HepG2 (cell line): ENCODE measurements around the gene C6orf15. TPM values are rescaled to one million over a fixed set of nuclear protein-coding genes. Genes with fewer than 3 reads are reported as not detected.

Source experiments
- ATAC-seq: fragments of 200-7000 bp; cut with Tn5 transposase; 3 replicates; pipeline ENCODE4 v1.9.1; 2020; ENCODE audit warnings: mild to moderate bottlenecking, moderate library complexity
- BruUV-seq: library from RNA; stranded (reverse); fragments of 400-500 nt; replicated peaks from 2 replicates; lab custom pipeline; 2021; lab: Mats Ljungman, UMichigan
- CTCF ChIA-PET: fragments of 300-600 bp; formaldehyde crosslinking; extraction: SDS; loops from one replicate; lab custom pipeline; 2021; ENCODE audit warnings: low total read pairs, inconsistent platforms, low intra/inter-chr PET ratio; lab: Yijun Ruan, JAX
- POLR2A ChIA-PET: fragments of 350-600 bp; sonication (Branson Sonifier 250); formaldehyde crosslinking; loops from one replicate; lab custom pipeline; 2020; ENCODE audit warnings: antibody characterized with exemption, inconsistent platforms; lab: Yijun Ruan, JAX
- DNase-seq: peaks from one replicate; pipeline ENCODE4 v3.0.0-alpha.2; 2015; ENCODE audit warnings: low spot score
- FAIRE-seq: peaks from 3 replicates; lab custom pipeline; 2011; peaks lifted over from hg19 to GRCh38; lab: Jason Lieb, UNC
- H2AFZ ChIP-seq: one replicate; pipeline ENCODE4 v1.6.1; 2011; ENCODE audit warnings: low read length, inconsistent platforms
- H3K27ac ChIP-seq: fragments of 300-600 bp; 3 replicates; pipeline ENCODE4 v1.8.0; 2011; ENCODE audit warnings: mixed run types, mild to moderate bottlenecking, mixed read lengths, low read length, inconsistent platforms; ENCODE audit not compliant: insufficient read depth; ENCODE audit errors: extremely low read length
- H3K27me3 ChIP-seq, 2 experiments: fragments of 200-600 bp in 1 of 2; 2 replicates in 1 of 2; 3 replicates in 1 of 2; pipeline versions ENCODE4 v1.6.0 to v1.8.0; 2011; ENCODE audit warnings: low read length in 2 of 2, mild to moderate bottlenecking in 2 of 2, moderate library complexity in 2 of 2, inconsistent platforms in 1 of 2; ENCODE audit not compliant: insufficient read depth in 2 of 2, control insufficient read depth in 1 of 2
- H3K36me3 ChIP-seq, 2 experiments: fragments of 200-600 bp in 1 of 2; replicated peaks in 1 of 2; 2 replicates in 1 of 2; 3 replicates in 1 of 2; pipeline versions ENCODE4 v1.5.1 to v1.8.0; 2011; ENCODE audit warnings: low read length in 2 of 2, inconsistent platforms in 1 of 2; ENCODE audit not compliant: insufficient read depth in 2 of 2, control insufficient read depth in 1 of 2
- H3K4me1 ChIP-seq: 2 replicates; pipeline ENCODE4 v1.5.1; 2012; ENCODE audit warnings: low read length, inconsistent platforms; ENCODE audit not compliant: insufficient read depth
- H3K4me2 ChIP-seq: 2 replicates; pipeline ENCODE4 v1.6.0; 2011; ENCODE audit warnings: low read depth, low read length, inconsistent platforms
- H3K4me3 ChIP-seq, 3 experiments: fragments of 200-600 bp in 1 of 3; sonication (generic), shearing (Covaris generic) in 1 of 3; replicated peaks in 1 of 3; 2 replicates each; pipeline ENCODE4 v1.5.1; 2011 to 2016; ENCODE audit warnings: low read length in 3 of 3, inconsistent platforms in 2 of 3, low read depth in 2 of 3, mild to moderate bottlenecking in 2 of 3, control low read depth in 1 of 3, mixed read lengths in 1 of 3; ENCODE audit not compliant: insufficient read depth in 1 of 3
- H3K79me2 ChIP-seq: one replicate; pipeline ENCODE4 v1.6.1; 2011; ENCODE audit warnings: low read length, inconsistent platforms; ENCODE audit not compliant: insufficient read depth
- H3K9ac ChIP-seq: 2 replicates; pipeline ENCODE4 v1.6.0; 2011; ENCODE audit warnings: mild to moderate bottlenecking, low read depth, low read length, inconsistent platforms; ENCODE audit not compliant: insufficient read depth
- H3K9me3 ChIP-seq: 2 replicates; pipeline ENCODE4 v1.5.1; 2012; ENCODE audit warnings: mild to moderate bottlenecking, low read length
- H4K20me1 ChIP-seq: 2 replicates; pipeline ENCODE4 v1.6.0; 2011; ENCODE audit warnings: inconsistent platforms, mild to moderate bottlenecking, low read length, moderate library complexity; ENCODE audit not compliant: insufficient read depth
- AGO1 ChIP-seq: fragments of 200-400 bp; formaldehyde crosslinking; IDR thresholded peaks from 2 replicates; pipeline ENCODE4 v1.6.1; 2017; ENCODE audit warnings: mild to moderate bottlenecking, low read depth, low read length, moderate library complexity; ENCODE audit not compliant: poor library complexity, severe bottlenecking
- ARHGAP35 ChIP-seq: sonication (generic); formaldehyde crosslinking; IDR thresholded peaks from 2 replicates; pipeline ENCODE4 v1.9.0; 2022; ENCODE audit warnings: mild to moderate bottlenecking, inconsistent platforms, moderate library complexity, missing genetic modification reagents, borderline replicate concordance
- KMT2A ChIP-seq: sonication (generic); formaldehyde crosslinking; IDR thresholded peaks from 2 replicates; pipeline ENCODE4 v1.4.0; 2020; ENCODE audit warnings: missing genetic modification reagents
- TARDBP ChIP-seq: sonication (generic); formaldehyde crosslinking; IDR thresholded peaks from 2 replicates; pipeline ENCODE4 v1.8.0; 2022; ENCODE audit warnings: mild to moderate bottlenecking, missing genetic modification reagents
- TMF1 ChIP-seq: sonication (generic); formaldehyde crosslinking; IDR thresholded peaks from 2 replicates; pipeline ENCODE4 v1.8.1; 2022; ENCODE audit warnings: low read depth, missing genetic modification reagents
- ZNF30 ChIP-seq: sonication (generic); formaldehyde crosslinking; IDR thresholded peaks from 2 replicates; pipeline ENCODE4 v1.5.0; 2020; ENCODE audit warnings: mild to moderate bottlenecking, missing genetic modification reagents
- ZSCAN25 ChIP-seq: sonication (generic); formaldehyde crosslinking; IDR thresholded peaks from 2 replicates; pipeline ENCODE4 v1.8.0; 2022; ENCODE audit warnings: mild to moderate bottlenecking, missing genetic modification reagents
- WGBS: methylation state at CpG from one replicate; pipeline ENCODE4 v1.1.6; 2017; ENCODE audit warnings: low lambda C conversion rate; 5-methylcytosine and 5-hydroxymethylcytosine counted together
- in situ Hi-C: cut with HindIII; loops from 2 replicates; pipeline ENCODE4 v1.10.0; 2017; ENCODE audit warnings: low pct_unique_long_range_greater_than_20kb; ENCODE audit not compliant: extremely low pct_ligation_motif_present
- intact Hi-C: fragments of 100-400 bp; cut with micrococcal nuclease; formaldehyde crosslinking; loops from one replicate; pipeline ENCODE4 v1.10.0; 2022; ENCODE audit not compliant: unreplicated experiment
- polyA plus RNA-seq, 8 experiments: library from polyadenylated mRNA; depleted of rRNA in 3 of 8; stranded (reverse) in 7 of 8; unstranded in 1 of 8; fragments of >200 nt; fragmentation: Illumina TruSeq in 4 of 8; extraction: Trizol in 4 of 8; gene quantifications; 2 replicates each; pipeline versions ENCODE4 v1.2.1 to v1.2.3, GENCODE V29; 2011 to 2016; ENCODE audit warnings: low read depth in 4 of 8, missing spikeins in 1 of 8, mixed read lengths in 1 of 8; ENCODE audit not compliant: insufficient read depth in 1 of 8
- total RNA-seq, 5 experiments: library from RNA; depleted of rRNA; stranded (reverse); fragments of >200 nt; fragmentation: Illumina TruSeq; extraction: Trizol; gene quantifications; 2 replicates each; pipeline ENCODE4 v1.2.3, GENCODE V29; 2016; ENCODE audit warnings: low read depth in 1 of 5
- TF ChIP-seq, protein P1 (sequence below): sonication (generic); formaldehyde crosslinking; IDR thresholded peaks from 2 replicates; pipeline ENCODE4 v1.4.0; 2020; ENCODE audit warnings: missing genetic modification reagents

C6orf15 gene
- total and polyA plus RNA-seq, 2 of the 13 experiments (the other 11 are each of a cell fraction or from before 2014, with no cell fraction given): not detected

DNA sequence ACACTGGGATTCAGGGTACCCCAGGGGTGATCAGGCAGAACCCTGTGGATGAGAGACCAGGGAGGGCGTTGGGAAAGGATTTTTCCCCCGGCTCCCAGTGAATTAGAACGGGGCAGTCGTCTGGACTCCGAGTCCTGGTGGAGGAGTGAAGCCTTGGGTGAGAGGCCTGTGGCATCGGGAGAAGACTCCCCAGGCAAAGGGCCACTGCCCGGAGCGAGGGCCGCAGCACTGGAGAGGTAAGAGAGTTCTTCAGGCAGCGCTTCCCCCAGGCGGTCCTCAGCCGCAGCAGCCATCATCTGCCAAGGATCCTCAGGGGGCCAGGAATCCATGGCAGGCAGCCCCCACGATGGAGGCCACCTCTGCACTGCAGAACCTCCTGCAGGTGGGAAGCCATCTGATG is 663 bp downstream of the C6orf15 start:
- H4K20me1 ChIP-seq: no peaks in the 10 kb centered on the region
- H3K9ac ChIP-seq: no peak overlapping the region
- no peaks in the 10 kb centered on the region for H3K36me3 ChIP-seq
- DNase-seq (no peak), FAIRE-seq (no peak), ATAC-seq (no peak)
- TF ChIP-seq ARHGAP35 (CRISPR knock-in tag) (no peak), ZSCAN25 (no peak), AGO1 (no peak), KMT2A (CRISPR knock-in tag) (no peak), TMF1 (CRISPR knock-in tag) (no peak), ZNF30 (CRISPR knock-in tag) (no peak), TARDBP (CRISPR knock-in tag) (no peak)
- TF ChIP-seq, protein P1, sequence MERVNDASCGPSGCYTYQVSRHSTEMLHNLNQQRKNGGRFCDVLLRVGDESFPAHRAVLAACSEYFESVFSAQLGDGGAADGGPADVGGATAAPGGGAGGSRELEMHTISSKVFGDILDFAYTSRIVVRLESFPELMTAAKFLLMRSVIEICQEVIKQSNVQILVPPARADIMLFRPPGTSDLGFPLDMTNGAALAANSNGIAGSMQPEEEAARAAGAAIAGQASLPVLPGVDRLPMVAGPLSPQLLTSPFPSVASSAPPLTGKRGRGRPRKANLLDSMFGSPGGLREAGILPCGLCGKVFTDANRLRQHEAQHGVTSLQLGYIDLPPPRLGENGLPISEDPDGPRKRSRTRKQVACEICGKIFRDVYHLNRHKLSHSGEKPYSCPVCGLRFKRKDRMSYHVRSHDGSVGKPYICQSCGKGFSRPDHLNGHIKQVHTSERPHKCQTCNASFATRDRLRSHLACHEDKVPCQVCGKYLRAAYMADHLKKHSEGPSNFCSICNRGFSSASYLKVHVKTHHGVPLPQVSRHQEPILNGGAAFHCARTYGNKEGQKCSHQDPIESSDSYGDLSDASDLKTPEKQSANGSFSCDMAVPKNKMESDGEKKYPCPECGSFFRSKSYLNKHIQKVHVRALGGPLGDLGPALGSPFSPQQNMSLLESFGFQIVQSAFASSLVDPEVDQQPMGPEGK: no peak
- in situ Hi-C loops: no loop called here
- H3K27ac ChIP-seq: no peak overlapping the region
- intact Hi-C loops: no loop called here
- H2AFZ ChIP-seq: no peak overlapping the region
- H3K4me3 ChIP-seq: no peak overlapping the region
- H3K79me2 ChIP-seq: no peaks in the 10 kb centered on the region
- CTCF ChIA-PET: no interaction called here
- H3K27me3 ChIP-seq: peaks cover 5 to 66% of the 10 kb centered on the region in 2 experiments
- 19% methylated on average over 8 of the region's 13 CpGs for WGBS
- no TSS peak for BruUV-seq
- H3K4me1 ChIP-seq: peaks cover 9% of the 10 kb centered on the region; the same call in 1 of the 2 replicates
- POLR2A ChIA-PET: no interaction called here
- H3K4me2 ChIP-seq: no peak overlapping the region
- no peaks in the 10 kb centered on the region for H3K9me3 ChIP-seq
